GM23338 (cell line): Measurements from ENCODE around the gene SC5D. TPM values are rescaled to one million over a fixed set of nuclear protein-coding genes. Genes with fewer than 3 reads are reported as not detected.

Experiments
- ATAC-seq: fragments of 200-7000 bp; cut with Tn5 transposase; 3 replicates; pipeline ENCODE4 v1.9.1; 2020
- DNase-seq: peaks from one replicate; pipeline ENCODE4 v3.0.0-alpha.2; 2015; ENCODE audit warnings: low spot score
- H2AFZ ChIP-seq: fragments of 200-600 bp; sonication (generic); 2 replicates; pipeline ENCODE4 v1.8.0; 2016; ENCODE audit warnings: antibody characterized with exemption, mild to moderate bottlenecking, moderate library complexity
- H3F3A ChIP-seq: fragments of 200-600 bp; sonication (generic); replicated peaks from 2 replicates; pipeline ENCODE4 v1.8.0; 2017; ENCODE audit warnings: antibody characterized with exemption, mixed run types, low read depth
- H3K27ac ChIP-seq: fragments of 200-600 bp; sonication (generic); 2 replicates; pipeline ENCODE4 v1.6.1; 2016; ENCODE audit warnings: low read depth
- H3K27me3 ChIP-seq: fragments of 200-600 bp; sonication (generic); 2 replicates; pipeline ENCODE4 v1.8.0; 2016; ENCODE audit warnings: mild to moderate bottlenecking, mixed run types, moderate library complexity; ENCODE audit not compliant: insufficient read depth
- H3K36me3 ChIP-seq: fragments of 200-600 bp; sonication (generic); 2 replicates; pipeline ENCODE4 v1.8.0; 2016; ENCODE audit warnings: mild to moderate bottlenecking; ENCODE audit not compliant: insufficient read depth
- H3K4me1 ChIP-seq: fragments of 200-600 bp; sonication (generic); 2 replicates; pipeline ENCODE4 v1.8.0; 2016; ENCODE audit warnings: mild to moderate bottlenecking, moderate library complexity; ENCODE audit not compliant: insufficient read depth
- H3K4me2 ChIP-seq: fragments of 200-600 bp; sonication (generic); 2 replicates; pipeline ENCODE4 v1.7.1; 2017; ENCODE audit warnings: mixed run types
- H3K4me3 ChIP-seq: fragments of 200-600 bp; sonication (generic); 2 replicates; pipeline ENCODE4 v1.6.1; 2016; ENCODE audit warnings: mixed run types
- H3K79me2 ChIP-seq: fragments of 200-600 bp; sonication (generic); replicated peaks from 2 replicates; pipeline ENCODE4 v1.8.0; 2017; ENCODE audit warnings: mild to moderate bottlenecking; ENCODE audit not compliant: insufficient read depth
- H3K9me2 ChIP-seq: fragments of 200-600 bp; sonication (generic); 2 replicates; pipeline ENCODE4 v1.8.0; 2017; ENCODE audit not compliant: insufficient read depth
- H4K20me1 ChIP-seq: fragments of 200-600 bp; sonication (generic); replicated peaks from 2 replicates; pipeline ENCODE4 v1.8.0; 2017; ENCODE audit warnings: mild to moderate bottlenecking; ENCODE audit not compliant: insufficient read depth
- H3K27ac Mint-ChIP-seq: 2 replicates; pipeline ENCODE4 v1.8.0; 2020; ENCODE audit warnings: inconsistent platforms, mild to moderate bottlenecking, moderate library complexity, mixed read lengths
- H3K27me3 Mint-ChIP-seq: 3 replicates; pipeline ENCODE4 v1.8.0; 2022; ENCODE audit warnings: low read depth, mild to moderate bottlenecking, moderate library complexity, mixed read lengths, inconsistent platforms; ENCODE audit not compliant: insufficient read depth, poor library complexity
- H3K36me3 Mint-ChIP-seq: 3 replicates; pipeline ENCODE4 v1.8.0; 2021; ENCODE audit warnings: low read depth, mild to moderate bottlenecking, inconsistent platforms, moderate library complexity, mixed read lengths
- H3K4me1 Mint-ChIP-seq: 3 replicates; pipeline ENCODE4 v1.8.0; 2020; ENCODE audit warnings: mild to moderate bottlenecking, inconsistent platforms, mixed read lengths
- H3K4me3 Mint-ChIP-seq: 3 replicates; pipeline ENCODE4 v1.8.0; 2021; ENCODE audit warnings: moderate library complexity, mild to moderate bottlenecking, inconsistent platforms, mixed read lengths
- H3K9me3 Mint-ChIP-seq: 3 replicates; pipeline ENCODE4 v1.8.0; 2020; ENCODE audit warnings: moderate library complexity, mild to moderate bottlenecking, inconsistent platforms, mixed read lengths
- CTCF ChIP-seq, 2 experiments: fragments of 200-600 bp in 1 of 2; sonication (generic) in 1 of 2; conservative IDR thresholded peaks; 2 replicates each; pipeline versions ENCODE4 v1.5.1 to v1.6.1; 2016 to 2017; ENCODE audit warnings: antibody characterized with exemption in 2 of 2, low read depth in 2 of 2, mild to moderate bottlenecking in 2 of 2, moderate library complexity in 1 of 2
- ETS1 ChIP-seq: IDR thresholded peaks from 2 replicates; pipeline ENCODE4 v1.6.1; 2016; ENCODE audit warnings: antibody characterized with exemption
- NANOG ChIP-seq: IDR thresholded peaks from 2 replicates; pipeline ENCODE4 v1.6.1; 2016; ENCODE audit warnings: antibody characterized with exemption, borderline replicate concordance
- STAT1 ChIP-seq: IDR thresholded peaks from one replicate; pipeline ENCODE4 v1.6.1; 2016; ENCODE audit warnings: antibody characterized with exemption; ENCODE audit not compliant: unreplicated experiment
- ZNF462 ChIP-seq: fragments of 250-450 bp; sonication (Bioruptor Pico); IDR thresholded peaks from 2 replicates; pipeline ENCODE4 v1.5.0; 2020; ENCODE audit warnings: mild to moderate bottlenecking, moderate library complexity
- polyA plus RNA-seq: library from polyadenylated mRNA; unstranded; fragments of >200 nt; fragmentation: Nextera tagmentation; extraction: Ambion mirVana; gene quantifications from 2 replicates; pipeline ENCODE4 v1.2.1, GENCODE V29; 2016
- total RNA-seq: library from RNA; depleted of rRNA; stranded (reverse); fragments of >200 nt; shearing (Covaris generic); gene quantifications from 2 replicates; pipeline ENCODE4 v1.2.3, GENCODE V29; 2014

SC5D gene
- total and polyA plus RNA-seq, 2 experiments from 2014 or later = 79.0 to 138 TPM

- DNase-seq (peak; percentile 53), ATAC-seq (peak; percentile 50; the same call in 2 of the 3 replicates)
- Histone ChIP-seq H3K4me1 (peaks cover 17% of the 10 kb centered on the region), H3K79me2 (no peaks in the 10 kb centered on the region), H4K20me1 (no peaks in the 10 kb centered on the region), H3K27ac (no peak overlapping the region), H3K4me2 (no peak overlapping the region; the same call in 1 of the 2 replicates), H3K4me3 (no peak overlapping the region), H3F3A (no peaks in the 10 kb centered on the region), H3K9me2 (no peaks in the 10 kb centered on the region), H3K27me3 (no peaks in the 10 kb centered on the region), H3K36me3 (no peaks in the 10 kb centered on the region), H2AFZ (0 out of 2 replicates have a peak overlapping the region, but pooled peaks have one; percentile 0)
- H3K4me3 Mint-ChIP-seq = no peak overlapping the region
- no peaks in the 10 kb centered on the region for H3K27me3 Mint-ChIP-seq
- no peaks in the 10 kb centered on the region for H3K9me3 Mint-ChIP-seq
- TF ChIP-seq ZNF462 (CRISPR knock-in tag) (no peak), CTCF (conservative IDR thresholded peaks at IDR 0.05; ENCODE audit: low read depth in 2 of 2) (peak; percentile 20 to 21), ETS1 (no peak), STAT1 (no peak), NANOG (no peak)
- peaks cover 20% of the 10 kb centered on the region; the same call in 2 of the 3 replicates for H3K4me1 Mint-ChIP-seq
- no peaks in the 10 kb centered on the region for H3K36me3 Mint-ChIP-seq
- no peak overlapping the region for H3K27ac Mint-ChIP-seq
Observed at GRCh38 chr11:121323046-121323607, 30.6 kb downstream of the SC5D start.
